ENCODE results near the gene TOR1AIP2.
A peak's percentile ranks its signal among the peaks of the same experiment; 100 is the strongest.

The TOR1AIP2 gene

GRCh38 chr1:179910934-179911333, 33.3 kb upstream of the TOR1AIP2 start:
- DNase-seq, result no peak
- H3K36me3 ChIP-seq, result peaks cover 70 to 89% (median 84%) of the 10 kb centered on the region in 3 donors
- no peaks in the 10 kb centered on the region for H3K27me3 ChIP-seq
- TF ChIP-seq CTCF (IDR thresholded peaks at IDR 0.05), result no peak
- H3K4me1 ChIP-seq, result no peaks in the 10 kb centered on the region
- intact Hi-C loops (cut with DNase I; ENCODE audit: low total_unique reads), result no loop called here
- no peak overlapping the region for H3K4me3 ChIP-seq
- no peaks in the 10 kb centered on the region for H3K9me3 ChIP-seq
- no peak overlapping the region for H3K27ac ChIP-seq

- intact Hi-C loops (cut with DNase I; ENCODE audit: low total_unique reads), result loop anchor here (10.0 kb wide), 1 partner anchor 265 kb away; the partner anchor contains the start of gene QSOX1
Observed at GRCh38 chr1:179889589-179889988, 12.0 kb upstream of the TOR1AIP2 start.

GRCh38 chr1:179888071-179888470, 10.5 kb upstream of the TOR1AIP2 start:
- no peak overlapping the region for H3K27ac ChIP-seq
- no peak for DNase-seq
- H3K9me3 ChIP-seq, result no peaks in the 10 kb centered on the region
- intact Hi-C loops (cut with DNase I; ENCODE audit: low total_unique reads), result loop anchor here (10.0 kb wide), 1 partner anchor 267 kb away; the partner anchor contains the start of gene QSOX1
- H3K27me3 ChIP-seq, result no peaks in the 10 kb centered on the region
- H3K4me3 ChIP-seq, result peak overlapping the region in 1 of 2 donors; percentile 2
- peaks cover 0 to 64% (median 37%) of the 10 kb centered on the region in 4 donors for H3K4me1 ChIP-seq
- TF ChIP-seq CTCF (IDR thresholded peaks at IDR 0.05), result no peak
- H3K36me3 ChIP-seq, result peaks cover 55 to 70% (median 64%) of the 10 kb centered on the region in 3 donors

More at GRCh38 chr1:179889589-179889988, 12.0 kb upstream of the TOR1AIP2 start:
- Histone ChIP-seq H3K4me3 (no peak overlapping the region), H3K36me3 (peaks cover 59 to 83% (median 79%) of the 10 kb centered on the region in 3 donors), H3K27ac (no peak overlapping the region), H3K9me3 (no peaks in the 10 kb centered on the region), H3K4me1 (peaks cover 0 to 50% (median 26%) of the 10 kb centered on the region in 4 donors), H3K27me3 (no peaks in the 10 kb centered on the region)
- DNase-seq, result no peak
- no peak for TF ChIP-seq CTCF (IDR thresholded peaks at IDR 0.05)

GRCh38 chr1:179883745-179884138, 6.1 kb upstream of the TOR1AIP2 start:
- Histone ChIP-seq H3K27me3 (no peaks in the 10 kb centered on the region), H3K4me1 (peaks cover 0 to 66% (median 46%) of the 10 kb centered on the region in 4 donors), H3K9me3 (no peaks in the 10 kb centered on the region), H3K36me3 (peaks cover 22 to 27% (median 27%) of the 10 kb centered on the region in 3 donors), H3K4me3 (peak overlapping the region; percentile 63 to 92), H3K27ac (peak overlapping the region; percentile 88 to 100)
- TF ChIP-seq CTCF (IDR thresholded peaks at IDR 0.05), result no peak
- DNase-seq, result no peak
- intact Hi-C loops (cut with DNase I; ENCODE audit: low total_unique reads), result loop anchor here (5.0 to 10.0 kb wide), 2 partner anchors 69 to 271 kb away; partner anchors contain the start of genes CEP350 and QSOX1

- no peak for DNase-seq
- intact Hi-C loops (cut with DNase I; ENCODE audit: low total_unique reads), result loop anchor here (5.0 to 10.0 kb wide), 2 partner anchors 69 to 272 kb away; partner anchors contain the start of genes CEP350 and QSOX1
- H3K36me3 ChIP-seq, result peaks cover 22 to 27% (median 27%) of the 10 kb centered on the region in 3 donors
- H3K27ac ChIP-seq, result peak overlapping the region; percentile 88 to 100
- peak overlapping the region; percentile 63 to 92 for H3K4me3 ChIP-seq
- H3K4me1 ChIP-seq, result peaks cover 0 to 62% (median 46%) of the 10 kb centered on the region in 4 donors
- no peaks in the 10 kb centered on the region for H3K9me3 ChIP-seq
- no peak for TF ChIP-seq CTCF (IDR thresholded peaks at IDR 0.05)
- H3K27me3 ChIP-seq, result no peaks in the 10 kb centered on the region
Observed at GRCh38 chr1:179883040-179883744, 5.6 kb upstream of the TOR1AIP2 start.

Data from tibial artery (tissue), 4 donors.